IPS-20b (cell line): ENCODE results near the gene ZFAND2A.

ENCODE experiments used
- H3K27ac ChIP-seq: one replicate; pipeline ENCODE4 v1.5.1; 2013; ENCODE audit warnings: low read length
- H3K27me3 ChIP-seq: 2 replicates; pipeline ENCODE4 v1.6.1; 2013; ENCODE audit warnings: mild to moderate bottlenecking, low read length, inconsistent platforms; ENCODE audit not compliant: insufficient read depth
- H3K36me3 ChIP-seq: 2 replicates; pipeline ENCODE4 v1.6.1; 2013; ENCODE audit warnings: low read depth, mild to moderate bottlenecking, inconsistent platforms, low read length, moderate library complexity; ENCODE audit not compliant: insufficient read depth
- H3K4me1 ChIP-seq: 2 replicates; pipeline ENCODE4 v1.6.1; 2013; ENCODE audit warnings: mild to moderate bottlenecking, control low read depth, inconsistent platforms, low read length, moderate library complexity; ENCODE audit not compliant: insufficient read depth
- H3K4me3 ChIP-seq: 2 replicates; pipeline ENCODE4 v1.5.1; 2013; ENCODE audit warnings: mild to moderate bottlenecking, low read length, inconsistent platforms
- H3K9ac ChIP-seq: 2 replicates; pipeline ENCODE4 v1.6.1; 2013; ENCODE audit warnings: low read depth, mild to moderate bottlenecking, inconsistent platforms, low read length, moderate library complexity
- H3K9me3 ChIP-seq: 2 replicates; pipeline ENCODE4 v1.6.1; 2013; ENCODE audit warnings: mild to moderate bottlenecking, low read depth, low read length, inconsistent platforms; ENCODE audit not compliant: insufficient read depth

Gene ZFAND2A

GRCh38 chr7:1192171-1192676 is 32.2 kb upstream of the ZFAND2A start:
- H3K27me3 ChIP-seq, result peaks cover 17% of the 10 kb centered on the region
- no peak overlapping the region for H3K27ac ChIP-seq
- H3K36me3 ChIP-seq, result no peaks in the 10 kb centered on the region
- no peaks in the 10 kb centered on the region for H3K4me1 ChIP-seq
- no peak overlapping the region for H3K4me3 ChIP-seq
- no peaks in the 10 kb centered on the region for H3K9me3 ChIP-seq
- H3K9ac ChIP-seq, result no peak overlapping the region

DNA sequence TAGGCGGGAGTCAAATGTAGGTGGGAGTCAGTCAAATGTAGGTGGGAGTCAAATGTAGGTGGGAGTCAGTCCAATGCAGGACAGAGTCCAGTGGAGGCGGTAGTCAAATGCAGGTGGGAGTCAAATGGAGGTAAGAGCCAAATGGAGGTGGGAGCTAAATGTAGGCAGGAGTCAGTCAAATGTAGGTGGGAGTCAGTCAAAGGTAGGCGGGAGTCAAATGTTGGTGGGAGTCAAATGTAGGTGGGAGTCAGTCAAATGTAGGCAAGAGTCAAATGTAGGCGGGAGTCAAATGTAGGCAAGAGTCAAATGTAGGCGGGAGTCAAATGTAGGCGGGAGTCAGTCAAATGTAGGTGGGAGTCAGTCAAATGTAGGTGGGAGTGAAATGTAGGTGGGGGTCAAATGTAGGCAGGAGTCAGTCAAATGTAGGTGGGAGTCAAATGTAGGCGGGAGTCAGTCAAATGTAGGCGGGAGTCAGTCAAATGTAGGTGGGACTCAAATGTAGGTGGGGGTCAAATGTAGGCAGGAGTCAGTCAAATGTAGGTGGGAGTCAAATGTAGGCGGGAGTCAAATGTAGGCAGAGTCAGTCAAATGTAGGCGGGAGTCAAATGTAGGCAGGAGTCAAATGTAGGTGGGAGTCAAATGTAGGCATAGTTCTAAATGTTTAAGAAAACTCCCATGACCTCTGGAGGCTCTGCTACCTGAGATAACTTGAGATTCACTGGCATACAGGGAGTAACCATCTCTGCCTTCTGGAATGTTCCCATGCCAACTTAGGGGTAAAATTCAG is 30.2 kb upstream of the ZFAND2A start:
- H3K9ac ChIP-seq, result no peak overlapping the region
- H3K36me3 ChIP-seq, result no peaks in the 10 kb centered on the region
- H3K4me3 ChIP-seq, result no peak overlapping the region
- peaks cover 14% of the 10 kb centered on the region for H3K27me3 ChIP-seq
- no peaks in the 10 kb centered on the region for H3K9me3 ChIP-seq
- H3K4me1 ChIP-seq, result no peaks in the 10 kb centered on the region
- no peak overlapping the region for H3K27ac ChIP-seq

GRCh38 chr7:1188720-1189294 is 28.8 kb upstream of the ZFAND2A start:
- Histone ChIP-seq H3K4me3 (no peak overlapping the region), H3K36me3 (no peaks in the 10 kb centered on the region), H3K9ac (no peak overlapping the region), H3K4me1 (no peaks in the 10 kb centered on the region), H3K9me3 (no peaks in the 10 kb centered on the region), H3K27me3 (peaks cover 5% of the 10 kb centered on the region), H3K27ac (no peak overlapping the region)

- no peaks in the 10 kb centered on the region for H3K36me3 ChIP-seq
- no peaks in the 10 kb centered on the region; the same call in 1 of the 2 replicates for H3K27me3 ChIP-seq
- H3K4me1 ChIP-seq, result no peaks in the 10 kb centered on the region
- no peak overlapping the region for H3K4me3 ChIP-seq
- H3K9me3 ChIP-seq, result no peaks in the 10 kb centered on the region
- no peak overlapping the region for H3K27ac ChIP-seq
- no peak overlapping the region for H3K9ac ChIP-seq
Observed at GRCh38 chr7:1187127-1187526, 27.1 kb upstream of the ZFAND2A start.

DNA sequence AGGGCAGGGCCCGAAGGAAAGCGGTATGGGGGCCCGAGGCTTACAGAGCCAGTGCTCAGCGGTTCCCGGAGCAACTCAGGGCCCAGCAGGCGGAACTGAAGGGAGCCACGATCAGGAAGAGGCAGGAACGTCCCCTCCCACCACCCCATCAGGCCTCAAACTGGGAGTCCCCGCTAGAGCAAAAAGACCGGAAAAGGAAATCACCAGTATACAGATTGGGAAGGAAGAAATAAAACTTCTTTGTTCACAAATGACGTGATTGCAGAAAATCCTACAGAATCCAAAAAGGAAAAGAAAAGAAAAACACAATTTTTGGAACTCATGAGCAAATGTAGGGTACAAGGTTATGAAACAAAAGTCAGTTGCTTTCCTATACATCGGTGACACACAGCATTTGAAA is 21.6 kb upstream of the ZFAND2A start:
- Histone ChIP-seq H3K4me1 (no peaks in the 10 kb centered on the region), H3K36me3 (no peaks in the 10 kb centered on the region), H3K4me3 (no peak overlapping the region), H3K9me3 (no peaks in the 10 kb centered on the region), H3K27me3 (no peaks in the 10 kb centered on the region), H3K9ac (no peak overlapping the region), H3K27ac (no peak overlapping the region)

DNA sequence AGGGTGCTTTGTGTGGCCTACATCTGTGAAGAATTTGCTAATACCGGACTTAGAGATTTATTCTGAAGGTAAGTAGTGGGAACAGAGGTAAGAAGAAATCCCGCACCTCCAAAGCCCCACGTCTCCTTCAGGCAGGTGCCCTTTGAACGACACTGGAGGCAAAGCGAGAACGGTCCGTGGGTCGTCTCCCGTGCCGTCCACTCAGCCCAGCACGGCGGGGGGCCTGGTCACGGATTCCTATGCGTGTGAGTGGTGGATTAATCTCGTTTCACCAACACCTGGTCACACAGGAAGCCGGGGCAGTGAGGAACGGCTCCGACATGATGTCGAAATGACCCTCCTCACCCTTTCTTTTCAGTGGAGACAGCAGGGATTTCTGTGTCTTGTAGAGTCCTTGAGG is 21.0 kb upstream of the ZFAND2A start:
- Histone ChIP-seq H3K4me1 (no peaks in the 10 kb centered on the region), H3K4me3 (no peak overlapping the region), H3K27ac (no peak overlapping the region), H3K9ac (no peak overlapping the region), H3K27me3 (no peaks in the 10 kb centered on the region), H3K36me3 (no peaks in the 10 kb centered on the region), H3K9me3 (no peaks in the 10 kb centered on the region)

GRCh38 chr7:1176891-1177373 is 16.9 kb upstream of the ZFAND2A start:
- H3K9ac ChIP-seq, result no peak overlapping the region
- no peak overlapping the region for H3K4me3 ChIP-seq
- no peaks in the 10 kb centered on the region for H3K4me1 ChIP-seq
- no peaks in the 10 kb centered on the region for H3K27me3 ChIP-seq
- H3K27ac ChIP-seq, result no peak overlapping the region
- no peaks in the 10 kb centered on the region for H3K36me3 ChIP-seq
- no peaks in the 10 kb centered on the region for H3K9me3 ChIP-seq

DNA sequence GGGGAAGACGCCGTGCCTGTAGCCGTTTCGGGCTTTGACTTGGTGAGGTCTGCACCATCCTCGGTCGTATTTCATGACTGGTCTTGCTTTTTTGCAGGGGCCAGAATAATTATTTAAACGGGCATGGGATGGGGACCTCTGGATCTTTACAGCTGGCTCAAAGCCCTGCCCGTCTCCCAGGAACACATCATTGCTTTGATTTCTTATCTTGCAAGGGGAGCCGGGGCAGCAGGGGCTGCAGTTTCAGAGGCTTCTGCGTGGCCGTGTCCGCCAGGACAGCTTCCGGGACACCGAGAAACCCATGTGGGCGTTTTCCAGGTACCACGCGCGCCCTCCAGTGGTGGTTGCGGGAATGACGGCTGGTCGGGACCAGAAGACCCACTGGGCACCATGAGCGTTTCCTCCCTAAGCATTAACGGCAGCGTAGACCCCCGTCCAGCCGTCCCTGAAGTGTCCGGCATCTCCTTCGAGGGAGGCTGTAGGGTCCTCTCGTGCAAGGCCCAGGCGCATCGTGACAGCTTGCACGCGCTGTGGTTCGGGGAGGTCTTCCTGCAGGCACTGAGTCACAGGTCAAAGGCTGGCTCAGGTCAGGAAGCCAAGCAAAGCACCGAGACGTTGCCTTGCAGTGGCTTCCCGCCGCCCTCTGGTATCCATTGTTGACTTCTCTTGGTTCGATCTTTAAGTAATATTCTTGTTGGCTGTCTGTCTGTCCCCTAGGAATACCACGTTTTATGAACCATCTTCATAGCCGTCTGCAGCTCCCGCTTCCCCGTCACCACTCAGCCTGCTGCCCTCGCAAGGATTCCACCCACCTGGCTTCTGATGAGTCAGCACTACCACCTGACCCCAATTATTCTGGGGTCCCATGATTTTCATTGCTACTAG is 16.2 kb upstream of the ZFAND2A start:
- peak overlapping the region; percentile 42; the same call in 1 of the 2 replicates for H3K4me3 ChIP-seq
- 0 out of 2 replicates have a peak overlapping the region, but pooled peaks have one; percentile 36 for H3K9ac ChIP-seq
- no peaks in the 10 kb centered on the region for H3K4me1 ChIP-seq
- H3K27me3 ChIP-seq, result no peaks in the 10 kb centered on the region
- no peaks in the 10 kb centered on the region for H3K36me3 ChIP-seq
- H3K27ac ChIP-seq, result no peak overlapping the region
- H3K9me3 ChIP-seq, result no peaks in the 10 kb centered on the region

GRCh38 chr7:1175597-1175966 is 15.6 kb upstream of the ZFAND2A start:
- H3K9ac ChIP-seq, result no peak overlapping the region
- no peak overlapping the region for H3K27ac ChIP-seq
- no peaks in the 10 kb centered on the region for H3K4me1 ChIP-seq
- no peaks in the 10 kb centered on the region for H3K36me3 ChIP-seq
- no peaks in the 10 kb centered on the region for H3K9me3 ChIP-seq
- no peak overlapping the region for H3K4me3 ChIP-seq
- H3K27me3 ChIP-seq, result no peaks in the 10 kb centered on the region

- H3K27me3 ChIP-seq, result no peaks in the 10 kb centered on the region
- H3K4me1 ChIP-seq, result no peaks in the 10 kb centered on the region
- no peak overlapping the region for H3K27ac ChIP-seq
- H3K9me3 ChIP-seq, result no peaks in the 10 kb centered on the region
- H3K36me3 ChIP-seq, result no peaks in the 10 kb centered on the region
- H3K4me3 ChIP-seq, result no peak overlapping the region
- H3K9ac ChIP-seq, result no peak overlapping the region
Observed at GRCh38 chr7:1174881-1175596, 15.0 kb upstream of the ZFAND2A start.

DNA sequence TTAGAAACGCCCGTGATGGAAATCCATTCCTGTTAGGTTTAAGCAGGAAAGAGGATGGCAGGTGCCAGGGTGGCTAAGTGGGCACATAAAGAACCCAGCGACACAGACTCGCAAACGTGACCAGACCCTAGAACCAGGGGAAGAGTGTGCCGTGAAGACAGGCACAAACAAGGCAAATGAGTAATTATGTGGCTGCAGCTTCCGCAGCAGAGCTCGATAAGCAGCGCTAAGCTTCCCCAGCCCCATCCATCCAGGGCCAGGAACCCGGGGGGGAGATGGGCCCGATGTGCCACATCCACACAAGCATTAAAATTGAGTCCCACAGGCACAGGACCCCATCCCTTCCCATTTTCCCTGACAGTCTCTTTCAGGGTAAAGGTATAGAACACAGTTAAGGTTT is 14.0 kb upstream of the ZFAND2A start:
- no peaks in the 10 kb centered on the region for H3K27me3 ChIP-seq
- no peak overlapping the region for H3K4me3 ChIP-seq
- H3K4me1 ChIP-seq, result no peaks in the 10 kb centered on the region
- H3K27ac ChIP-seq, result no peak overlapping the region
- H3K9me3 ChIP-seq, result no peaks in the 10 kb centered on the region
- no peaks in the 10 kb centered on the region for H3K36me3 ChIP-seq
- H3K9ac ChIP-seq, result no peak overlapping the region
